Cerebellar cortex (tissue), 1 donor: ENCODE results near the gene F13A1.

Experiments used
- DNase-seq: peaks from one replicate; pipeline ENCODE4 v3.0.0-alpha.2; 2015; ENCODE audit warnings: low spot score

Gene F13A1

DNA sequence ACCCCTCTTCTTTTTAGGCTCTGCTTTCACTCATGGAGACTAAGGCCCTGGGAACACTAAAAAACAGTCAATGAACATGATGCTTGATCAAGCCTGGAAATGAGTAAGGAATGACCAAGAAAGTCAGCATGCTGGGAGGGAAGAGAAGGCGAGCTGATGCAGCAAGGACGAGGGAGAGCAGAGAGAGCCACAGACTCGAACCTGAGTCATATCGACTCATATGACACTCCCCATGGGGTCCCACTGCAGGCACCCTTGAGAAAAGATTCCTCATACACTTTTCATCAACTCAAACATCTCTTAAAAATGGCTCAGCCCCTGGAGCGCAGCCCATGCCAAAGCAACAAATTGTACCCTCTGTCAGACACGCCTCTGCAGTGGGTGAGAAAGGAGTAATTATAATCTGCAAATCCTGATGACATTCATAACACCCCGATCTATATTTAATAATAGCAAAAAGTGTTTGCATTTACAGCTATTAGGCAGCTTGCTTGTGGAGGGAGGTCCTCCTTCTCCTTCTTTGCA lies 127.2 kb downstream of the F13A1 start:
- DNase-seq, result no peak

- no peak for DNase-seq
Observed at GRCh38 chr6:6191909-6192308, 128.6 kb downstream of the F13A1 start.

DNA sequence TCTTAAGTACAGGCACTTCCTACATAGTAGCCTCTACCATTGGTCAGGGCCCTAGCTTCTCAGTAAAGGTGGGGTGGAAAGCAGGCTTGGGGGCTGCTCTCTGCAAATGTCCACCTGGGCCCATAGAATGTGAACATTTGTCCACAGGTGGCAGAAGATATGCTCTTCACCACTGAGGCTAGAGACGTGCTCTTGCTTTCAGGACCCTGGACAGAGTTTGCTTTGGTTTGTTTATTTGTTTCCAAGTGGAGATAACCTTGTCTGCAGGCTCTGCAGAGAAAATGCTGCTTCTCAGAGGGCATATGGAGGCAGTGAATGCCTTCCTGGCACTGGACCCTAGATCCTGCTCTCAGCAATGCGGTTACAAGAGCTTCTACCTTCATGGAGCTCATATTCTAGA lies 129.0 kb downstream of the F13A1 start:
- no peak for DNase-seq

GRCh38 chr6:6180684-6181083 lies 139.8 kb downstream of the F13A1 start:
- no peak for DNase-seq

DNA sequence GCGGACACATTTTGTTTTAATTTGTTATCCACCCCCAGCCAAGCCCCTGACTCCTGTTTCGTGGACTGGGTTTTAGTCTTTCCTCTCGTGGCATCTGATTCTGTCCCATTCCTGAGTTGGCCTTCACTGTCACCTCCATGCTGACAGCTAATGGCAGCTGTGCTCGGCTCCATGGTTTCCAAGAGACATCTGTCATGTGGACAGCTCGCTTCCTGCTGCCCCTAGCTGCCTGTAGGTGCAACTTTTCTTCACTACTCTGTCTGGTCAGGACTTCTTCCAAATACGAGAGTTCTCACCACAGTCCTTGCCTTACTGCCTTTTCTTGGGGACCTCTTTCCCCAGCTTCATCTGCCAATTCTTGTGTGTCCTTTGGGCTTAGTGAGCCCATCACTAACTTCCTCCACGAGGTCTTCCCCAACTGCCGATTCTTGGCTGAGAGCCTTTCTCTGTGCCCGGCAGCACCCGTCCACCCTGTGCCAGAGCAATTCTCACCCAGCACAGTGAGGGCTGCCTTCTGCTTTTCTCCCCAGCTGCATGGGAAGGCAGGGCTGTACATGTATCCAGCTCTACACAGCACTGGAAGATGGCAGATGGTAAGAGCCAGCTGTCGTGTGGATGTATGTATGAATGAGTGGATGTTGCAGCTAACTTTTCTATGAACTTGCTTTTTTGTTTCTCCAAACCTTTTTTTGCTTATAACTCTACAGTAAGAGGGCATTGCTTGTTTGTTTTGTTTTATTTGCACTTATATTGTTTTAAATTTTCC lies 140.4 kb downstream of the F13A1 start:
- no peak for DNase-seq

GRCh38 chr6:6178795-6179194 lies 141.7 kb downstream of the F13A1 start:
- no peak for DNase-seq

DNA sequence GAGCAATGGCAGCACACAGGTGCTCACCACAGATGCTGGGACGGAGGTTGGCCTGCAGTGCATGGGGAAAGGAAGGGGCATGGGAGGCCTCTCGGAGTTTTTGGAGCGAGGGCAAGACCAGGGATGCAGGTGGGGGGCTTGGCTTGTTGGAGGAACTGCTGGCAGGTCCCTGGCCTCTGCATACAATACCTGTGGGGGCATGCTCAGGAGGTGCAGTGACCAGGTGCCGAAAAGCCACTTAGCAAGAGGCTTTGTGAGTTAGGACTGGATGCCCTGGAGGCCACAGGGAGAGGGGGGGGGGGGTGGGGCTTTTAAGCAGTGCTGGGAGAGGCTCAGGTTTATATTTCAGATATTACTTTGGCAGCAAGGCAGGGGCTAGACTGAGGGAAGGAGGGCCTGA lies 142.7 kb downstream of the F13A1 start:
- no peak for DNase-seq

DNA sequence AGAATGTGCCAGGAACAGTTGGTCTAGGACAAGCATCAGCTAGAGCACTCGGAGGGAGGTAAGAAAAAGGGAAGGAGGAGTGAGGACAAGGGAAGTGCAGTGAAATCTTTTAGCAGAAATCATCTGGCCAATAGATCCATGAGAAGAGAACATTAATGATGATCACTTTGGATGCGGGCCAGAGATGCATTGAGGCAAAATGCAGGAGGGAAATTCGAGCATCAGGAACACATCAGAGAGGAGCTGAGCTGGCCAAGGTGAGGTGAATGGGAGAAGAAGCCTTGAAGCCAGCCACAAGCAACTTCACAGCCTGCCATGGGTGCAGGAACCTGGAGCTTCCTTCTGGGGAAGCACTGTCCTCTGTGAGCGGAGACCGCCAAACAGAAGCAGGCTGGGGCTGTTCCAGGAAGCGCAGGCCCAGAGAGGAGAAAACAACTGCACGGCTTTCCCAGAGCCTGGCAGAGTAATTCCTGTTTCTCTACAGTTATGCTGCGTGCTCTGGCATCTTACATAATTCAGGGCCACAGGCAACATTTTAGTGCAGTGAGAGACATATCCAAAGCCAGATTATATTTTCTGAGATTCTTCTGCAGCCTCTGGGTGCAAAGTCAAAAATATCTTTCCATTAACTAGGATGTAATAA lies 143.8 kb downstream of the F13A1 start:
- DNase-seq, result no peak

GRCh38 chr6:6176127-6176526 lies 144.3 kb downstream of the F13A1 start:
- DNase-seq, result no peak

DNA sequence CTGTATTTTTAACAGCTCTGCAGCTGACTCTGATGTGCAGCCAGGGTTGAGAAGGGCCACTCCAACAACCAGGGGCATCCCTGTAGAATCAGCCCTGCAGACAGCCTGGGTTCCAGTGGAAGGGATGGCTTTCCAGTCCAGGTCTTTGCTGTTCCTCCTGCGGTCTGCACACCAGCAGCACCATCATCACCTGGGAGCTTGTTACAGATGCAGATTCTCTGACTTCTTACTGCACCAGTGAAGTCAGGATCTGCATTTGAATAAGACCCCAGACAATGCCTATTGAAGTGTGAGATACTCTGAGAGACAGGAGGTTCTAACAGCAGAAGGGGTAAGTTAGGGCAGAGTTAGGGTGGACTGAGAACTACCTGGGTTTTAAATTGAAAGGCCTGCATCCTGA lies 151.3 kb downstream of the F13A1 start:
- DNase-seq, result no peak

DNA sequence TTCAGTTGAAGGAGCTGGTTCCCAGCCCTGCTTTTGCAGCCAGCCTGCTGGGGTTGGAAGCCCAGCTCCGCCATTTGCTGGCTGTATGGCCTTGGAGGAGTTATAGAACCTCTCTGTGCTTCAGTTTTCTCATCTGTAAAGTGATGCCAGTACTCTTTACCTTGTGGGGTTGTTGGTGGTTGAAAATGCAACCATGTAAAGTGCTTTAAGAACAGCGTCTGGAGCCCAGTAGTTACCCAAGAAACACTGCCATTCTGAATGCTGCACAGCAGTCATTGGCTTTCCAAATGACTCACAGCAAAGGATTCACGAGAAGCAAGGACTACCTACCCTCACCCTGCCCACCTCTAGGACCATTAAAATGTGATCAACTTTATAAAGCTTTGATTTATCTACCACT lies 154.4 kb downstream of the F13A1 start:
- no peak for DNase-seq

DNA sequence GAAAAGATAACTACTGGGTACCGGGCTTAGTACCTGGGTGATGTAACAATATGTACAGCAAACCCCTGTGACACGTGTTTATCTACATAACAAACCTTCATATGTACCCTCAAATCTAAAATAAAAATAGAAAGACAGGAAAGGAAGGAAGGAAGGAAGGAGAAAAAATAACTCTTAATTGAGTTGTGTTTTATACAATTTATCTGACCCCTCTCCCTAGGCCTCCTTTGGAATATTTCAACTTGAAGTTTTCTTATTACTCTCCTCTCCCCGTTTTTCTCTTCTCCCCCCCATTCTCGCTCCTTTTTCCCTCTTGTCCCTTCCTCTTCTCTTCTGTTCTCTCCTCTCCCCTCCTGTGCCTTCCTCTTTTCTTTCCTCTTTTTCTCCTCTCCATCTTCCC lies 156.1 kb downstream of the F13A1 start:
- DNase-seq, result no peak

GRCh38 chr6:6154335-6154734 lies 166.1 kb downstream of the F13A1 start:
- DNase-seq, result no peak

GRCh38 chr6:6152060-6152459 lies 168.4 kb downstream of the F13A1 start:
- no peak for DNase-seq

GRCh38 chr6:6148192-6148815 lies 172.2 kb downstream of the F13A1 start:
- DNase-seq, result peak; percentile 51

DNA sequence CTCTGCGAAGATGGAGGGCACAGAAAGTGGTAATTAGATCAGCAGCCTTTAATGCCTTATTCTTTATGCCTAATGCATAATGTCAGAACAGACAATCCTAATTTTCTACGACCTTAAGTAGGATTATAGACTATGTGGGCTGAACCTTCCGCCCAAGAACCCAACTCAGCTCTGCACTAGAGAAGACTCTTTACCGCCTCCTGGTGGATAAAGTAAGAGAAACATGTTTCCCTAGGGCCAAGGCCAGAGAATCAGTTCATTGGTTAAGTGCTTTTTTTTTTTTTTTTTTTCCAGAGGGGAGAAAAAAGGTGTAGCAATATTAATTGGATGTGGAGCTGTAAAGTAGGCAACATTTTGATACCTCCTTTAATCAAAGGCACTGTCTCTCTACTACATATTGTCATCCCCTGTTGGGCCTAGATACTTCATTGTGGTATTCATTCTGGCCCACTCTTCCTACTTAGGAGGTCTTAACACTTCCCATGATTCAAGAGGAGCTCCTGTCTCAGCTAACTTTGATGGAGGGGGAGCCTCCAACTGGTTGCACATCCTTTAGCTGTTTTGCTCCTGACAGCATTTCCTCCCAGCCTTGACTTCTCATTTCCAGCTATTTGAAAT lies 188.9 kb downstream of the F13A1 start:
- DNase-seq, result peak; percentile 13

GRCh38 chr6:6125495-6125894 lies 195.0 kb downstream of the F13A1 start:
- DNase-seq, result no peak

GRCh38 chr6:6123803-6124202 lies 196.7 kb downstream of the F13A1 start:
- DNase-seq, result no peak

- no peak for DNase-seq
Observed at GRCh38 chr6:6121943-6122342, 198.5 kb downstream of the F13A1 start.

DNA sequence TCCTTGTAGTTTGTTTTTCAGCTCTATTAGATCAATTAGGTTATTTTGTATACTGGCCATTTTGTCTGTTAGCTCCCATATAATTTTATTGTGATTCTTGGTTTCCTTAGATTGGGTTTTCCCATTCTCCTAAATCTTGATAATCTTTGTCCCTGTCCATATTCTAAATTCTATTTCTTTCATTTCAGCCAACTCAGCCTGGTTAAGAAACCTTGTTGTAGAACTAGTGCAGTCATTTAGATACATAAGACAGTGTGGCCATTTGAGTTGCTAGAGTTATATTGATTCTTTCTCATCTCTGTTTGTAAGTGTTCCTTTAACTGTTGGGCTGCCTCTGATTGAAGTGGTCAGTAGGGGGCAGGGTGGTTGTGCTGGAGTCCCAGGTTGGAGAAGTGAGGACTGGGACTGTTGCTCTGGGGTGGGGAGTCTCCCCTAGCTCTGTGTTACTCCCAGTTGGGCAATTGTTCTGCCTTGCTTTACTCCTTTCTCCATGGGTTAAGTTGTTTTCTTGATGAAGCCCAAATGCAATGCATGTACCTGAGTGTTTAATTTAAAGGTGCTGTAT lies 214.9 kb downstream of the F13A1 start:
- DNase-seq, result no peak
